Natural killer cell (primary cell): ENCODE results near the gene NME7. TPM values are rescaled to one million over a fixed set of nuclear protein-coding genes. Genes with fewer than 3 reads are reported as not detected.

Experiments used
- ATAC-seq, 3 donors: fragments of 150-1000 bp in 2 of 3; fragments of 200-7000 bp in 1 of 3; cut with Tn5 transposase; 1 replicate in 1 of 3; 2 replicates in 2 of 3; pipeline ENCODE4 v1.10.0; 2021; ENCODE audit warnings: mild to moderate bottlenecking in 2 of 3, moderate library complexity in 2 of 3
- DNase-seq, 2 donors: peaks; one replicate each; pipeline versions ENCODE4 v3.0.0 to v3.0.0-alpha.2; 2013 to 2021; ENCODE audit warnings: mixed read lengths in 1 of 2
- H3K27ac ChIP-seq: one replicate; pipeline ENCODE4 v1.5.1; 2013; ENCODE audit warnings: mild to moderate bottlenecking, low read length
- H3K27me3 ChIP-seq: one replicate; pipeline ENCODE4 v1.6.1; 2013; ENCODE audit warnings: low read length; ENCODE audit not compliant: control insufficient read depth, insufficient read depth
- H3K36me3 ChIP-seq: one replicate; pipeline ENCODE4 v1.6.1; 2013; ENCODE audit warnings: low read length; ENCODE audit not compliant: control insufficient read depth, insufficient read depth
- H3K4me1 ChIP-seq: one replicate; pipeline ENCODE4 v1.6.1; 2013; ENCODE audit warnings: low read length; ENCODE audit not compliant: control insufficient read depth, insufficient read depth
- H3K4me3 ChIP-seq: one replicate; pipeline ENCODE4 v1.5.1; 2013; ENCODE audit warnings: low read length
- H3K9me3 ChIP-seq: one replicate; pipeline ENCODE4 v1.6.1; 2013; ENCODE audit warnings: low read length; ENCODE audit not compliant: control insufficient read depth, insufficient read depth
- H3K27ac Mint-ChIP-seq, 2 donors: one replicate each; pipeline ENCODE4 v1.8.0; 2022; ENCODE audit warnings: mild to moderate bottlenecking in 2 of 2, mixed read lengths in 2 of 2, moderate library complexity in 1 of 2
- H3K27me3 Mint-ChIP-seq, 2 donors: one replicate each; pipeline ENCODE4 v1.8.0; 2022; ENCODE audit warnings: low read depth in 2 of 2, mixed read lengths in 2 of 2
- H3K36me3 Mint-ChIP-seq: one replicate; pipeline ENCODE4 v1.8.0; 2022; ENCODE audit warnings: mixed read lengths
- H3K4me1 Mint-ChIP-seq, 2 donors: one replicate each; pipeline ENCODE4 v1.8.0; 2022; ENCODE audit warnings: mixed read lengths in 2 of 2
- H3K4me3 Mint-ChIP-seq: one replicate; pipeline ENCODE4 v1.8.0; 2022; ENCODE audit warnings: mild to moderate bottlenecking, moderate library complexity, mixed read lengths
- H3K9me3 Mint-ChIP-seq, 2 donors: one replicate each; pipeline ENCODE4 v1.8.0; 2022; ENCODE audit warnings: mixed read lengths in 2 of 2
- CTCF ChIP-seq: fragments of 200-600 bp; IDR thresholded peaks from one replicate; pipeline ENCODE4 v1.8.0; 2022; ENCODE audit warnings: antibody characterized with exemption
- WGBS: methylation state at CpG from one replicate; pipeline ENCODE4 v1.1.7; 2013; ENCODE audit warnings: missing lambda C conversion rate; ENCODE audit not compliant: insufficient coverage; 5-methylcytosine and 5-hydroxymethylcytosine counted together
- intact Hi-C: fragments of 100-400 bp; cut with micrococcal nuclease; formaldehyde crosslinking; loops from one replicate; pipeline ENCODE4 v1.14.2; 2022
- total RNA-seq, 4 donors: library from RNA; stranded (reverse); fragments of 120-200 nt in 1 of 4; gene quantifications; one replicate each; pipeline versions ENCODE4 v1.2.3 to v1.2.4, GENCODE V29; 2013 to 2022

Gene NME7
- total RNA-seq, 3 donors from 2014 or later (not counting 1 experiment from before 2014, with no cell fraction given) = 5.2 to 9.9 (median 9.8) TPM

- no peak for DNase-seq
- intact Hi-C loops = no loop called here
- H3K4me1 ChIP-seq = peaks cover 3% of the 10 kb centered on the region
- no peaks in the 10 kb centered on the region for H3K9me3 ChIP-seq
- no peak for TF ChIP-seq CTCF
- no peak overlapping the region for H3K4me3 ChIP-seq
- Mint-ChIP-seq H3K36me3 (no peaks in the 10 kb centered on the region), H3K27me3 (peaks cover 0 to 2% of the 10 kb centered on the region in 2 donors), H3K9me3 (no peaks in the 10 kb centered on the region), H3K4me1 (peaks cover 8 to 9% of the 10 kb centered on the region in 2 donors), H3K27ac (no peak overlapping the region), H3K4me3 (no peak overlapping the region)
- H3K27ac ChIP-seq = no peak overlapping the region
- ATAC-seq = no peak
- no peaks in the 10 kb centered on the region for H3K36me3 ChIP-seq
- no peaks in the 10 kb centered on the region for H3K27me3 ChIP-seq
Observed at GRCh38 chr1:169316556-169316955, 51.0 kb downstream of the NME7 start.

GRCh38 chr1:169312084-169312954, 55.3 kb downstream of the NME7 start:
- Histone ChIP-seq H3K36me3 (no peaks in the 10 kb centered on the region), H3K4me3 (no peak overlapping the region), H3K9me3 (no peaks in the 10 kb centered on the region), H3K4me1 (peaks cover 3% of the 10 kb centered on the region), H3K27me3 (no peaks in the 10 kb centered on the region), H3K27ac (no peak overlapping the region)
- 41% methylated on average over 5 of the region's 5 CpGs for WGBS
- Mint-ChIP-seq H3K4me3 (peak overlapping the region; percentile 4), H3K4me1 (peaks cover 18 to 19% of the 10 kb centered on the region in 2 donors), H3K9me3 (no peaks in the 10 kb centered on the region), H3K27ac (peak overlapping the region; percentile 54 to 67), H3K36me3 (no peaks in the 10 kb centered on the region), H3K27me3 (no peaks in the 10 kb centered on the region)
- DNase-seq = peak; percentile 44 to 56
- intact Hi-C loops = loop anchor here (5.0 kb wide), 1 partner anchor 55 kb away; the partner anchor contains the start of genes BLZF1 and NME7
- TF ChIP-seq CTCF = no peak
- ATAC-seq = peak; percentile 87 to 94 (median 91)

GRCh38 chr1:169309178-169310166, 58.1 kb downstream of the NME7 start:
- Mint-ChIP-seq H3K36me3 (no peaks in the 10 kb centered on the region), H3K9me3 (no peaks in the 10 kb centered on the region), H3K4me3 (peak overlapping the region; percentile 87), H3K27me3 (no peaks in the 10 kb centered on the region), H3K4me1 (peaks cover 18 to 19% of the 10 kb centered on the region in 2 donors), H3K27ac (peak overlapping the region; percentile 80 to 87)
- ATAC-seq (peak; percentile 44 to 72 (median 56)), DNase-seq (peak in 1 of 2 donors; percentile 18)
- peak overlapping the region; percentile 13 for H3K4me3 ChIP-seq
- H3K4me1 ChIP-seq = peaks cover 3% of the 10 kb centered on the region
- H3K27me3 ChIP-seq = no peaks in the 10 kb centered on the region
- no peaks in the 10 kb centered on the region for H3K9me3 ChIP-seq
- 8% methylated on average over 5 of the region's 7 CpGs for WGBS
- TF ChIP-seq CTCF = no peak
- intact Hi-C loops = loop anchor here (5.0 kb wide), 1 partner anchor 58 kb away; the partner anchor contains the start of genes BLZF1 and NME7
- no peaks in the 10 kb centered on the region for H3K36me3 ChIP-seq
- peak overlapping the region; percentile 30 for H3K27ac ChIP-seq
